ENCODE measurements around the gene MSLN. TPM values are rescaled to one million over a fixed set of nuclear protein-coding genes. Genes with fewer than 3 reads are reported as not detected.
A peak's percentile ranks its signal among the peaks of the same experiment; 100 is the strongest.

Gene MSLN
- total RNA-seq, 4 donors from 2014 or later = 0.31 to 7.3 (median 0.49) TPM; not detected in 1

DNA sequence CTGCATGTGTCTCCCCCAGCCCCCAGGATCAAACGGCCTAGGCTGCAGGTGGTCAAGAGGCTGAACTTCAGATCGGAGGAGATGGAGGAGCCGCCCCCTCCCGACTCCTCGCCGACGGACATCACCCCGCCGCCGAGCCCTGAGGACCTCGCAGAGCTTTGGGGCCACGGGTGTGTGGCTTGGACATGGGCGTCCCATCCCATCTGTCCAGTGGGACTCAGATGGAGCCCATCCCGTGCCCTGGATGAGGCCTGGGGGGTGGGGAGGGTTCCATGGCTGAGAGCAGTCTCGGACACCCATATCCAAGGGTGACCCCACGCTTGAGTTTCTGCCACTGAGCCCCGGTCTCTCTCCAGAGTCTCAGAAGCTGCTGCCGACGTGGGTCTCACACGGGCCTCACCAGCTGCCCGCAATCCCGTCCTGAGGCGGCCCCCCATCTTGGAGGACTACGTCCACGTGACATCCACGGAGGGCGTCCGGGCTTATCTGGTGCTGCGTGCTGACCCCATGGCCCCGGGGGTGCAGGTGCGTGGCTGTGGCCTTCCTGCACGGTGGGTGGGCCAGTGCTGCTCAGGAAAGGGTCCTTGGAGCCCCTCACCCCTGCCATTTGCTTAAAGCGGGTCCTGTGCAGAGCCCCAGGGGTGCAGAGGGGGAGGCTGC lies 28.8 kb downstream of the MSLN start:
- Histone ChIP-seq H3K27me3 (no peaks in the 10 kb centered on the region), H3K36me3 (peaks cover 40% of the 10 kb centered on the region), H3K27ac (no peak overlapping the region), H3K9me3 (no peaks in the 10 kb centered on the region), H3K4me3 (peak overlapping the region; percentile 72), H3K4me1 (peaks cover 25% of the 10 kb centered on the region)
- no peak for DNase-seq (ENCODE audit: low spot score in 2 of 2)
- TF ChIP-seq EP300 (IDR thresholded peaks at IDR 0.05) = no peak
- WGBS = 74% methylated on average over 20 of the region's 33 CpGs

DNA sequence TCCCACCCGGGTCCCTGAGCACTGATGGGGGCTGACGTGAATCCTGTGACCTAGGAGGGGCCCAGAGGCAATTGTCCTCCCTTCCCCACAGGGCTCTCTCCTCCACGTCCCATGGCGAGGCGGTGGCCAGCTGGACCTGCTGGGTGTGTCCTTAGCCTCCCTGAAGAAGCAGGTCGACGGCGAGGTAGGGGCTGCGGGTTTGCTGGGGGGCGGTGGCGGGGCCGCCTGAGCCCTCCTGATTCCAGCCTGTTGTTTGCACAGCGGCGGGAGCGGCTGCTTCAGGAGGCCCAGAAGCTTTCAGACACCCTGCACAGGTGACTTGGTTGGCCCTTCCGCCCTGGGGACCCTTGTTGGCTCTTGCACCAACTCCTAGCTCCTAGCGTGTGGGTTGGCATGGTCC lies 29.6 kb downstream of the MSLN start:
- DNase-seq (ENCODE audit: low spot score in 2 of 2) = no peak
- WGBS = 97% methylated on average over 9 of the region's 17 CpGs
- no peak overlapping the region for H3K4me3 ChIP-seq
- H3K27ac ChIP-seq = no peak overlapping the region
- no peaks in the 10 kb centered on the region for H3K27me3 ChIP-seq
- TF ChIP-seq POLR2A (IDR thresholded peaks at IDR 0.05) (no peak), POLR2AphosphoS5 (IDR thresholded peaks at IDR 0.05) (no peak)
- TF ChIP-seq, protein P1, sequence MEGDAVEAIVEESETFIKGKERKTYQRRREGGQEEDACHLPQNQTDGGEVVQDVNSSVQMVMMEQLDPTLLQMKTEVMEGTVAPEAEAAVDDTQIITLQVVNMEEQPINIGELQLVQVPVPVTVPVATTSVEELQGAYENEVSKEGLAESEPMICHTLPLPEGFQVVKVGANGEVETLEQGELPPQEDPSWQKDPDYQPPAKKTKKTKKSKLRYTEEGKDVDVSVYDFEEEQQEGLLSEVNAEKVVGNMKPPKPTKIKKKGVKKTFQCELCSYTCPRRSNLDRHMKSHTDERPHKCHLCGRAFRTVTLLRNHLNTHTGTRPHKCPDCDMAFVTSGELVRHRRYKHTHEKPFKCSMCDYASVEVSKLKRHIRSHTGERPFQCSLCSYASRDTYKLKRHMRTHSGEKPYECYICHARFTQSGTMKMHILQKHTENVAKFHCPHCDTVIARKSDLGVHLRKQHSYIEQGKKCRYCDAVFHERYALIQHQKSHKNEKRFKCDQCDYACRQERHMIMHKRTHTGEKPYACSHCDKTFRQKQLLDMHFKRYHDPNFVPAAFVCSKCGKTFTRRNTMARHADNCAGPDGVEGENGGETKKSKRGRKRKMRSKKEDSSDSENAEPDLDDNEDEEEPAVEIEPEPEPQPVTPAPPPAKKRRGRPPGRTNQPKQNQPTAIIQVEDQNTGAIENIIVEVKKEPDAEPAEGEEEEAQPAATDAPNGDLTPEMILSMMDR (IDR thresholded peaks at IDR 0.05) = no peak
- H3K9me3 ChIP-seq = no peaks in the 10 kb centered on the region
- peaks cover 25% of the 10 kb centered on the region for H3K4me1 ChIP-seq
- peaks cover 40% of the 10 kb centered on the region for H3K36me3 ChIP-seq

DNA sequence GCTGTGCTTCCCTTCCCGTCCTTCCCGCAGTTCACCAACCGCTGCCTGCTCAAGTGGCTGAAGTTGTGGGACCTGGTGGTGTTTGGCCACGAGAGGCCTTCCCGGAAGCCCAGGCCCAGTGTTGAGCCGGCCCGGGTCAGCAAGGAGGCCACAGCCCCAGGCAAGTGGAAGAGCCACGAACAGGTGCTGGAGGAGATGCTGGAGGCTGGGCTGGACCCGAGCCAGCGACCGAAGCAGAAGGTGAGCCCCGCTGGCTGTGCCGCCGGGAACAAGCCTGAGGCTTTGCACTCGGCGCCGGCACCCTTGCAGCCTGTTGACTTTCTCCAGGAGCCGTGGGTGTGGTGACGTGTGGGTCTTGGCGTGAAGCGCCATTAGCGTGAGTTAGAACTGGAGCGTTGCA lies 30.6 kb downstream of the MSLN start:
- 91% methylated on average over 14 of the region's 23 CpGs for WGBS
- no peak overlapping the region for H3K27ac ChIP-seq
- H3K36me3 ChIP-seq = peaks cover 34% of the 10 kb centered on the region
- TF ChIP-seq, protein P1 (IDR thresholded peaks at IDR 0.05) = no peak
- TF ChIP-seq EP300 (IDR thresholded peaks at IDR 0.05) = no peak
- no peak for TF ChIP-seq POLR2AphosphoS5 (IDR thresholded peaks at IDR 0.05)
- no peak for TF ChIP-seq POLR2A (IDR thresholded peaks at IDR 0.05)
- no peaks in the 10 kb centered on the region for H3K9me3 ChIP-seq
- H3K4me1 ChIP-seq = peaks cover 23% of the 10 kb centered on the region
- H3K27me3 ChIP-seq = no peaks in the 10 kb centered on the region
- H3K4me3 ChIP-seq = no peak overlapping the region
- no peak for DNase-seq (ENCODE audit: low spot score in 2 of 2)

DNA sequence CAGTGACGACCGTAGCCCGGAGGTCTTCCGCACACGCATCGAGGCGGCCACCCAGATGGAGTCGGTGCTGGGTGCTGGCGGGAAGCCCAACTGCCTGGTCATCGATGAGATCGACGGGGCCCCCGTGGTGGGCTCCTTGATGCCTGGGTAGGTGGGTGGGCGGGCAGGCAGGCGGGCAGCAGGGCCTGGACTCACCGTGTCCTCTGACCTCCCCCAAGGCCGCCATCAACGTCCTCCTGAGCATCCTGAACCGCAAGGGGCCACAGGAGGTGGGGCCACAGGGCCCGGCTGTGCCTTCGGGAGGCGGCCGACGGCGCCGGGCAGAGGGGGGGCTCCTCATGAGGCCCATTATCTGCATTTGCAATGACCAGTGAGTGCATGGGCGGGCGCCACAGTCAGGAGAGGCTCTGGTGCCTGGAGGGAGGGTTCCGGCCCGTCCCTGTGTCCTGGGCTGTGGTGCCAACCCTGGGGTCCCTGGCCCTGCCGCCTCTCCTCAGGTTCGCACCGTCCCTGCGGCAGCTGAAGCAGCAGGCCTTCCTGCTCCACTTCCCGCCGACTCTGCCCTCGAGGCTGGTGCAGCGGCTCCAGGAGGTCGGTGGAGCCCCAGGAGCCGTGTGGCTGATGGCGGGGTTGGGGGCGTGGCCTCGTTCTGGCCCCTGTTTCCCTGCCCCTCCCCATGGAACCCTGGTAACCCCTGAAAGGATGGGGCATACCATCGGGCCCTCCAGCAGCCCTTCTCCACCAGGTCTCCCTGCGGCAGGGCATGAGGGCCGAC lies 31.9 kb downstream of the MSLN start:
- WGBS = 91% methylated on average over 16 of the region's 46 CpGs
- Histone ChIP-seq H3K9me3 (no peaks in the 10 kb centered on the region), H3K36me3 (peaks cover 23% of the 10 kb centered on the region), H3K4me3 (no peak overlapping the region), H3K27me3 (peaks cover 9% of the 10 kb centered on the region), H3K4me1 (peaks cover 16% of the 10 kb centered on the region), H3K27ac (no peak overlapping the region)
- TF ChIP-seq POLR2A (IDR thresholded peaks at IDR 0.05) (no peak), POLR2AphosphoS5 (IDR thresholded peaks at IDR 0.05) (no peak), EP300 (IDR thresholded peaks at IDR 0.05) (no peak)
- TF ChIP-seq, protein P1 (IDR thresholded peaks at IDR 0.05) = no peak
- DNase-seq (ENCODE audit: low spot score in 2 of 2) = no peak

DNA sequence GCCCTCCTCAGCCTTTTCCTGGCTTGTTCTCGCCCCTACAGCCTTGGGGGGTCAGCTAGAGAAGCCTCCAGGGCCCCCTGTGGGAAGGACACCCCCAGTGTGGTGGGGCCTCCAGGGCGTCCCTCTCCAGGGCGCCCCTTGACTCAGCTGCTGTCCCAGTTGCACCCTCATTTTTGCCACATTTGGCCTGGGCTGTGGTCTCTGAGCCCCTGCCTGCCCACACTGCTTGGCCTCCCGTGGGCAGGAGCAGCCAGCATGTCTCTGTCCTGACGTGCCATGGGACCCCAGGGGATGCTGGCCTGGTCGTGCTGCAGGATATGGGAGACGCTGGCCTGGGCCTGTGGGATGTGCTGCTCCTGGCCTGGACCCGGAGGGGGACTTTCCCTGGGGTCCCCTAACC lies 32.9 kb downstream of the MSLN start:
- no peak for TF ChIP-seq POLR2AphosphoS5 (IDR thresholded peaks at IDR 0.05)
- no peak for TF ChIP-seq EP300 (IDR thresholded peaks at IDR 0.05)
- no peak for TF ChIP-seq POLR2A (IDR thresholded peaks at IDR 0.05)
- TF ChIP-seq, protein P1 (IDR thresholded peaks at IDR 0.05) = no peak
- Histone ChIP-seq H3K4me3 (no peak overlapping the region), H3K9me3 (no peaks in the 10 kb centered on the region), H3K27ac (no peak overlapping the region), H3K4me1 (peaks cover 12% of the 10 kb centered on the region), H3K36me3 (peaks cover 23% of the 10 kb centered on the region), H3K27me3 (peaks cover 19% of the 10 kb centered on the region)
- no peak for DNase-seq (ENCODE audit: low spot score in 2 of 2)
- 100% methylated on average over 1 of the region's 8 CpGs for WGBS
